Measurements from ENCODE around the gene CST4.

The CST4 gene

GRCh38 chr20:23683281-23683680, 5.6 kb downstream of the CST4 start:
- CTCF ChIA-PET: interaction anchor here (0.7 kb wide), 1 partner anchor 43 kb away, joined by 3 read pairs; no protein-coding TSS in a partner anchor
- Histone ChIP-seq H3K4me3 (ENCODE audit: low read depth, low read length) (no peak overlapping the region), H3K27ac (ENCODE audit: extremely low read depth, low read depth, low read length) (no peak overlapping the region), H3K36me3 (ENCODE audit: control insufficient read depth in 2 of 2, insufficient read depth in 1 of 2, low read length in 2 of 2) (no peaks in the 10 kb centered on the region), H3K4me1 (ENCODE audit: control insufficient read depth, insufficient read depth, low read length) (no peaks in the 10 kb centered on the region), H3K9me3 (ENCODE audit: control insufficient read depth, insufficient read depth, low read depth, low read length) (no peaks in the 10 kb centered on the region)
- no peak for TF ChIP-seq PRDM6 (tag by site-specific recombination; IDR thresholded peaks at IDR 0.05)
- no peak for TF ChIP-seq ZBTB7A (tag by site-specific recombination; IDR thresholded peaks at IDR 0.05; ENCODE audit: low read depth)
- TF ChIP-seq IKZF3 (tag by site-specific recombination; IDR thresholded peaks at IDR 0.05): no peak
- no peak for TF ChIP-seq ZNF830 (tag by site-specific recombination; IDR thresholded peaks at IDR 0.05; ENCODE audit: low read depth)
- POLR2A ChIA-PET: no interaction called here

- H3K36me3 ChIP-seq (ENCODE audit: control insufficient read depth in 2 of 2, insufficient read depth in 1 of 2, low read length in 2 of 2): no peaks in the 10 kb centered on the region
- ChIA-PET POLR2A (no interaction called here), CTCF (interaction anchor here (0.5 to 0.9 kb wide), 3 partner anchors 10 to 557 kb away, joined by 3 read pairs; no protein-coding TSS in a partner anchor)
- H3K4me1 ChIP-seq (ENCODE audit: control insufficient read depth, insufficient read depth, low read length): no peaks in the 10 kb centered on the region
- no peaks in the 10 kb centered on the region for H3K9me3 ChIP-seq (ENCODE audit: control insufficient read depth, insufficient read depth, low read depth, low read length)
- TF ChIP-seq ZNF214 (tag by site-specific recombination; IDR thresholded peaks at IDR 0.05; ENCODE audit: borderline replicate concordance): no peak
- TF ChIP-seq ZXDB (tag by site-specific recombination; IDR thresholded peaks at IDR 0.05): no peak
- no peak for TF ChIP-seq ZFHX2 (tag by site-specific recombination; conservative IDR thresholded peaks at IDR 0.05)
- TF ChIP-seq SETDB1 (IDR thresholded peaks at IDR 0.05; ENCODE audit: insufficient read length, low read length): no peak
- no peak for TF ChIP-seq ZNF146 (tag by site-specific recombination; IDR thresholded peaks at IDR 0.05)
- no peak for TF ChIP-seq ZNF169 (tag by site-specific recombination; IDR thresholded peaks at IDR 0.05)
- no peak for TF ChIP-seq ZNF791 (tag by site-specific recombination; IDR thresholded peaks at IDR 0.05)
- TF ChIP-seq ZNF121 (tag by site-specific recombination; IDR thresholded peaks at IDR 0.05): no peak
- no peak for TF ChIP-seq IKZF3 (tag by site-specific recombination; IDR thresholded peaks at IDR 0.05)
- no peak for TF ChIP-seq ZSCAN30 (tag by site-specific recombination; IDR thresholded peaks at IDR 0.05)
- no peak for TF ChIP-seq ZNF266 (tag by site-specific recombination; IDR thresholded peaks at IDR 0.05; ENCODE audit: low read depth)
- TF ChIP-seq ZNF394 (tag by site-specific recombination; IDR thresholded peaks at IDR 0.05; ENCODE audit: borderline replicate concordance): no peak
- no peak for TF ChIP-seq ZFP41 (tag by site-specific recombination; IDR thresholded peaks at IDR 0.05; ENCODE audit: borderline replicate concordance)
- no peak for TF ChIP-seq ZSCAN5A (tag by site-specific recombination; IDR thresholded peaks at IDR 0.05)
- no peak for TF ChIP-seq ZNF629 (tag by site-specific recombination; IDR thresholded peaks at IDR 0.05)
- TF ChIP-seq RBAK (tag by site-specific recombination; IDR thresholded peaks at IDR 0.05): no peak
- H3K27ac ChIP-seq (ENCODE audit: extremely low read depth, low read depth, low read length): no peak overlapping the region
- no peak overlapping the region for H3K4me3 ChIP-seq (ENCODE audit: low read depth, low read length)
Observed at GRCh38 chr20:23680146-23680545, 8.7 kb downstream of the CST4 start.

Measured in HEK293 (cell line).